GM23338 (cell line): ENCODE data around the gene MACF1.

Experiments
- CREB1 ChIP-seq: fragments of 250-450 bp; sonication (Bioruptor Pico); IDR thresholded peaks from 2 replicates; pipeline ENCODE4 v1.5.0; 2020; ENCODE audit warnings: low read depth, mild to moderate bottlenecking, moderate library complexity
- CTCF ChIP-seq, 2 experiments: fragments of 200-600 bp in 1 of 2; sonication (generic) in 1 of 2; conservative IDR thresholded peaks; 2 replicates each; pipeline versions ENCODE4 v1.5.1 to v1.6.1; 2016 to 2017; ENCODE audit warnings: antibody characterized with exemption in 2 of 2, low read depth in 2 of 2, mild to moderate bottlenecking in 2 of 2, moderate library complexity in 1 of 2
- EZH2 ChIP-seq: fragments of 200-600 bp; sonication (generic); IDR thresholded peaks from one replicate; pipeline ENCODE4 v1.8.0; 2017; ENCODE audit warnings: antibody characterized with exemption, mild to moderate bottlenecking, low read depth; ENCODE audit not compliant: unreplicated experiment
- EZH2phosphoT487 ChIP-seq: fragments of 200-600 bp; sonication (generic); IDR thresholded peaks from one replicate; pipeline ENCODE4 v1.8.1; 2018; ENCODE audit warnings: antibody characterized with exemption; ENCODE audit not compliant: unreplicated experiment
- NANOG ChIP-seq: IDR thresholded peaks from 2 replicates; pipeline ENCODE4 v1.6.1; 2016; ENCODE audit warnings: antibody characterized with exemption, borderline replicate concordance
- POLR2AphosphoS5 ChIP-seq: IDR thresholded peaks from 2 replicates; pipeline ENCODE4 v1.6.1; 2016; ENCODE audit warnings: antibody characterized with exemption, low read depth
- ZNF331 ChIP-seq: fragments of 250-450 bp; sonication (Bioruptor Pico); IDR thresholded peaks from 2 replicates; pipeline ENCODE4 v1.5.0; 2020; ENCODE audit warnings: low read depth, mild to moderate bottlenecking, moderate library complexity
- TF ChIP-seq, protein P1 (sequence below): IDR thresholded peaks from one replicate; pipeline ENCODE4 v1.6.1; 2018; ENCODE audit warnings: antibody characterized with exemption; ENCODE audit not compliant: unreplicated experiment

DNA sequence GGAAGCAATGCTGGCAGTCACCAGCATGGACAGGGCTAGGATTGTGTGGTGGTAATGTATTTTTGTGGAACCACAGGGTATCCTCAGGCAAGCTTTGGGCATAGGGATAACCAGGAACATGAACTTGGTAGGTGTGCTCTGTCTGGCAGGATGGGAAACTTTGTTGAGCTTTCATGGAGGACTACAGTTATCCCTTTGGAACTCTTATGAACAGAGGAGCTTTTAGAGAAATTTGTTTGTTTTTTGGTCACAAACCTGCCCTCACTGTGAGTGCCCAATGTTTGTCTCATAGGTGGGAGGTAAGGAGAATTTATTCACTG is 54.4 kb downstream of the MACF1 start:
- no peak for TF ChIP-seq EZH2phosphoT487
- TF ChIP-seq CREB1 (CRISPR knock-in tag): no peak
- TF ChIP-seq CTCF (conservative IDR thresholded peaks at IDR 0.05; ENCODE audit: low read depth in 2 of 2): no peak
- TF ChIP-seq POLR2AphosphoS5: no peak
- TF ChIP-seq EZH2: no peak
- TF ChIP-seq NANOG: no peak
- TF ChIP-seq, protein P1, sequence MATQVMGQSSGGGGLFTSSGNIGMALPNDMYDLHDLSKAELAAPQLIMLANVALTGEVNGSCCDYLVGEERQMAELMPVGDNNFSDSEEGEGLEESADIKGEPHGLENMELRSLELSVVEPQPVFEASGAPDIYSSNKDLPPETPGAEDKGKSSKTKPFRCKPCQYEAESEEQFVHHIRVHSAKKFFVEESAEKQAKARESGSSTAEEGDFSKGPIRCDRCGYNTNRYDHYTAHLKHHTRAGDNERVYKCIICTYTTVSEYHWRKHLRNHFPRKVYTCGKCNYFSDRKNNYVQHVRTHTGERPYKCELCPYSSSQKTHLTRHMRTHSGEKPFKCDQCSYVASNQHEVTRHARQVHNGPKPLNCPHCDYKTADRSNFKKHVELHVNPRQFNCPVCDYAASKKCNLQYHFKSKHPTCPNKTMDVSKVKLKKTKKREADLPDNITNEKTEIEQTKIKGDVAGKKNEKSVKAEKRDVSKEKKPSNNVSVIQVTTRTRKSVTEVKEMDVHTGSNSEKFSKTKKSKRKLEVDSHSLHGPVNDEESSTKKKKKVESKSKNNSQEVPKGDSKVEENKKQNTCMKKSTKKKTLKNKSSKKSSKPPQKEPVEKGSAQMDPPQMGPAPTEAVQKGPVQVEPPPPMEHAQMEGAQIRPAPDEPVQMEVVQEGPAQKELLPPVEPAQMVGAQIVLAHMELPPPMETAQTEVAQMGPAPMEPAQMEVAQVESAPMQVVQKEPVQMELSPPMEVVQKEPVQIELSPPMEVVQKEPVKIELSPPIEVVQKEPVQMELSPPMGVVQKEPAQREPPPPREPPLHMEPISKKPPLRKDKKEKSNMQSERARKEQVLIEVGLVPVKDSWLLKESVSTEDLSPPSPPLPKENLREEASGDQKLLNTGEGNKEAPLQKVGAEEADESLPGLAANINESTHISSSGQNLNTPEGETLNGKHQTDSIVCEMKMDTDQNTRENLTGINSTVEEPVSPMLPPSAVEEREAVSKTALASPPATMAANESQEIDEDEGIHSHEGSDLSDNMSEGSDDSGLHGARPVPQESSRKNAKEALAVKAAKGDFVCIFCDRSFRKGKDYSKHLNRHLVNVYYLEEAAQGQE: no peak
- TF ChIP-seq ZNF331: no peak
